HG03432 (cell line): ENCODE measurements around the gene BLTP2.
"Not testable (repeated sequence)": the region's sequence is repeated elsewhere in the genome, so short reads cannot be mapped to it uniquely, and the experiment has no call there.

Source experiments
- ATAC-seq: cut with Tn5 transposase; IDR thresholded peaks from one replicate; pipeline ENCODE4 v1.9.1; 2021; ENCODE audit warnings: mild to moderate bottlenecking, moderate library complexity; ENCODE audit not compliant: unreplicated experiment

BLTP2 gene

DNA sequence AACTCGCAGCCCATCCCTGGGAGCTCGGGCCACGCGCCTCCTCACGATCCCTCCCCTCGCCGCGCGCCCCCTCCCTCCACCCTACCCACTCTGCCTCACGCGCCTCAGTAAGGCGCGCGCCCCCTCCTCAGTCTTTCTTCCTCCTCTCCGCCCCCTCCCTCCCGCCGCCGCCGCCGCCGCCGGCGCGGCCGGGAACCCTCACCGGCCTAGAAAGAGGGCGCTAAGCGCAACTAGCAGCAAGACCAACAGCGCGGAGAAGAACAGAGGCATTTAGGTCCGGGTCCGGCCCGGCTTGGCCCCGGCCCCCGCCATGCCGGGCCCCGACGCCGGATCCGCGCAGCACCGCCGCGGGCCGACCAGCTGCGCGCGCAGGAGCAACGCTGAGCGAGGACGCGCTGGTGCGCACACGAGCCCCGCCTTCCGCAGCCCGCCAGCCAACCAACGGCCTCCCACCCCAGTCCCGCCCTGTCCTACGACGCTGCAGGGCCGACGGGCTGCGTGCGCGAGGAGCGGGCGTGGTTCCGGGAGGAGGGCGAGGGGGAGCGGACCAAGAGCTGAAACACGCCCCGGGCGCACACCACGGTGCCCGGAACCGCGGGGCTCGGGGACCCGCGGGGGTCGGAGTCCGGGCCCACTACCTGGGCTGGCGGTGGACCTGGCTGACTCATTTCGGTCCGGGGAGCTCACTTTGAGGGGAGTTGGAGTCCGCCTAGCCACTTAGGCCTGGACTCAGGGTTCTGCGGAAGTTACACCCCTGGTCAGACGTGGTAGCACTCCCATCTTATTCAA lies at the start of gene BLTP2:
Gene BLTP2, minus strand, starts transcription at position 372 of the 789 bp plus-strand sequence. Its CDS starts 102 bp downstream, at position 270.
- ATAC-seq: peak; percentile 93

DNA sequence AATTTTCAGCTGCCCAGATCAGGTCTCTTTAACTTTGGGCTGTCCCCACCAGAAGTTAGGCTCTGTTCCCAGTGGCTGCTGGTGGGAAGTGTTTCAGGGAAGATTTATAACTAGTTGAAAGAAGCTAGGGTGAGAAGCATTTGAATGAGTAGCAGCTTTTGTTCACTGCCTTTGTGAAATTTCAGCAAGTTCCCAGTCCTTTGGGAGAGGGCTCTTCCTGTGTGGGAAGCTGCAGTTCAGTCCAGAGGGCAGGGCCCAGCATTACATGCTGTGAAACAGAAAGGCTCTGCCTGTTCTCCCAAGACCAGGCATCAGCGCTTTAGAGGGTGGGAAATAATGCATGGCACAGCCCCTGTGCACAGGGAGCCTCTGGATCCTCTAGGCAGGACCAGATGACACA lies 48.9 kb upstream of the BLTP2 start:
- no peak for ATAC-seq

GRCh38 chr17:28689011-28689410 lies 44.1 kb upstream of the BLTP2 start:
- ATAC-seq: no peak

GRCh38 chr17:28688481-28688880 lies 43.5 kb upstream of the BLTP2 start:
- ATAC-seq: no peak

- ATAC-seq: no peak
Measured at GRCh38 chr17:28686296-28686695, 41.3 kb upstream of the BLTP2 start.

GRCh38 chr17:28685366-28685765 lies 40.4 kb upstream of the BLTP2 start:
- ATAC-seq: no peak

DNA sequence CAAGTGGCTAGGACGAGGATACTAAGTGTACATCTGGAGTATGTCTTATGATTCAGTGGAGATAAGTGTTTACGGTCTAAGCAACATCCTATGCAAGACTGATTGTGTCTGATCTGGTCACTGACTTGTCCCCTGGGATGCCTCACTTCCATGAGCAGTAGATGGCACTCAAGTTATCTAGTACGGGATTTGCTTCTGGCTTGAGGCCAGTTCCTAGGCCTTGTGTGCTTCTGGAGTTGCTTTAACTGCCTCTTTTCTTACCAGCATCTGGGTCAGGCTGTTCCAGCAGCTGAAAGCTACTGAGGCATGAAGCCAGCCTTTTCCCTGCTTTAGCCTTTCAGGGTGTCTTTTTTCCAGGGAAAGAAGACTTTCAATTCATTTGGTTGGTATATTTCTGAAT lies 40.0 kb upstream of the BLTP2 start:
- no peak for ATAC-seq

DNA sequence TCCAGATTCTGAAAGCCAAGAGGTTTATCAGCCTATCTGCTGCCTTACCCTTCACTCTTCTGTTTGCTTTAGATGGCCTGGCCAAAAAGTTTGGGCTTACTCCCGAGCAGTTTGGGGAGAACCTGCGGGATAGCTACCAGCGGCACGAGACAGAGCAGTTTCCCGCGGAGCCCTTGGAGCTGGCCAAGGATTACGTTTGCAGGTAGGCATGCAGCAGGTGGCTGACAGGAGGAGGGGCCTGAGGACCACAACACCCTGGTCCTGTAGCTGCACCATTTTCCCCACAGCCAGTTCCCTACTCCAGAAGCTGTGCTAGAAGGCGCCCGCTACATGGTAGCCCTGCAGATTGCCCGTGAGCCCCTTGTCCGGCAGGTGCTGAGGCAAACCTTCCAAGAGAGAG lies 37.7 kb upstream of the BLTP2 start:
- ATAC-seq: no peak

DNA sequence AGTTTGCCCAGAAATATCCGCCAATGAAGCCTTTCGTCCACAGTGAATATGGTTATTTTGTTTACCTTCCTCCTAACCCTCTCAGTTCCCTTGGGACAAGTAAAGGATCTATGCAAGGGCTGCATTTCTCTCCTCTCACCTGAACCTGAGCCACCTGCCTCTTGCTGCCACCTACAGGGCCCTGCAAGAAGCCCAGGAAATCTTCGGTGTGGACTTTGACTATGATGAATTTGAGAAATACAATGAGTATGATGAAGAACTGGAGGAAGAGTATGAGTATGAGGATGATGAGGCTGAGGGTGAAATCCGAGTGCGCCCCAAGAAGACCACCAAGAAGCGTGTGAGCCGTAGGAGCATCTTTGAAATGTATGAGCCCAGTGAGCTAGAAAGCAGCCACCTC lies 31.0 kb upstream of the BLTP2 start:
- ATAC-seq: no peak

GRCh38 chr17:28675490-28675889 lies 30.5 kb upstream of the BLTP2 start:
- no peak for ATAC-seq

- no peak for ATAC-seq
Measured at GRCh38 chr17:28669918-28670317, 25.0 kb upstream of the BLTP2 start.

GRCh38 chr17:28667870-28668269 lies 22.9 kb upstream of the BLTP2 start:
- no peak for ATAC-seq

DNA sequence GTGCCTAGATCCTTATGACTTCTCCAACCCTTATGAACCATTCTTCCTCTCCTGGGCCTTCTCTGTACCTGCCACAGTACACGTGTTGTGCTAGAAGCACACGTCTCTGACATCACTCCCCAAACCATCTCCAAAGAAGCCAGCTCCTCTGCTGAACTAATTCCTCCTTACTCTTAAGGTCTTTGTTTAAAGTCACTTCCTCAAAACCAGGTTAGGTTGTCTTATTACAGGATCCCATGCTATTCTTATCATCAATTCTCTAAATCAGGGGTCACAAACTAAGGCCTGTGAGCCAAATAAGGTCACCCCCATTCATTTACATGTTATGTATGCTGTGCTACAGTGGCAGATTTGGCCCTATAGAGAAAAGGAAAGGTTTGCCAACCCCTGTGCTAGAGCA lies 21.0 kb upstream of the BLTP2 start:
- no peak for ATAC-seq

GRCh38 chr17:28663723-28664122 lies 18.8 kb upstream of the BLTP2 start:
- ATAC-seq: no peak

- no peak for ATAC-seq
Measured at GRCh38 chr17:28662527-28662829, 17.5 kb upstream of the BLTP2 start.

GRCh38 chr17:28661635-28662526 lies 16.9 kb upstream of the BLTP2 start, which contains the start of the genes SDF2 and SUPT6H:
TSS of gene SDF2 (minus strand) at chr17:28661906. CDS start at chr17:28661876, 30 bp downstream.
TSS of gene SUPT6H (plus strand) at chr17:28662205. CDS start at chr17:28673402, 11,197 bp downstream.
- peak; percentile 88 for ATAC-seq

- not testable (repeated sequence) for ATAC-seq
Measured at GRCh38 chr17:28659497-28659881, 14.5 kb upstream of the BLTP2 start.

- not testable (repeated sequence) for ATAC-seq
Measured at GRCh38 chr17:28658766-28659496, 14.0 kb upstream of the BLTP2 start.

GRCh38 chr17:28658342-28658741 lies 13.4 kb upstream of the BLTP2 start:
- not testable (repeated sequence) for ATAC-seq

DNA sequence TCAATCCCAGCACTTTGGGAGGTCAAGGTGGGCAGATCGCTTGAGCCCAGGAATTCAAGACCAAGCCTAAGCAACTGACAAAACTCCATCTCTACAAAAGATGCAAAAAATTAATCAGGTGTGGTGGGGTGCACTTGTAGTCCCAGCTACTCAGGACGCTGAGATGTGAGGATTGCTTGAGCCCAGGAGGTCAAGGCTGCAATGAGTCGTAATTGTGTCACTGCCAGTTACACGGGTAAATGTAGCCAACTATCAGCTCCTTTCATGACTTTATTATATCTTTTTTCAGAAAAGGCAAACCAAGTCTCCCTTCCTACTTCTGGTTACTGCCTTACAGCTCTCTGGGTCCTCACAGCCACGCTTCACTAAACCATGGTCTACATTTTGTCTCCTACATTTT lies 12.8 kb upstream of the BLTP2 start:
- ATAC-seq: no peak

GRCh38 chr17:28655160-28655559 lies 10.2 kb upstream of the BLTP2 start:
- ATAC-seq: no peak
